K562 treated with DMSO at 1 percent for 4 hours (cell line): ENCODE measurements around the gene DNAH9. TPM values are rescaled to one million over a fixed set of nuclear protein-coding genes. Genes with fewer than 3 reads are reported as not detected.

Source experiments
- total RNA-seq: library from RNA; unstranded; fragments of 300-600 nt; gene quantifications from 2 replicates; pipeline ENCODE4 v1.2.3, GENCODE V29; 2022; ENCODE audit not compliant: insufficient read depth

Gene DNAH9, protein sequence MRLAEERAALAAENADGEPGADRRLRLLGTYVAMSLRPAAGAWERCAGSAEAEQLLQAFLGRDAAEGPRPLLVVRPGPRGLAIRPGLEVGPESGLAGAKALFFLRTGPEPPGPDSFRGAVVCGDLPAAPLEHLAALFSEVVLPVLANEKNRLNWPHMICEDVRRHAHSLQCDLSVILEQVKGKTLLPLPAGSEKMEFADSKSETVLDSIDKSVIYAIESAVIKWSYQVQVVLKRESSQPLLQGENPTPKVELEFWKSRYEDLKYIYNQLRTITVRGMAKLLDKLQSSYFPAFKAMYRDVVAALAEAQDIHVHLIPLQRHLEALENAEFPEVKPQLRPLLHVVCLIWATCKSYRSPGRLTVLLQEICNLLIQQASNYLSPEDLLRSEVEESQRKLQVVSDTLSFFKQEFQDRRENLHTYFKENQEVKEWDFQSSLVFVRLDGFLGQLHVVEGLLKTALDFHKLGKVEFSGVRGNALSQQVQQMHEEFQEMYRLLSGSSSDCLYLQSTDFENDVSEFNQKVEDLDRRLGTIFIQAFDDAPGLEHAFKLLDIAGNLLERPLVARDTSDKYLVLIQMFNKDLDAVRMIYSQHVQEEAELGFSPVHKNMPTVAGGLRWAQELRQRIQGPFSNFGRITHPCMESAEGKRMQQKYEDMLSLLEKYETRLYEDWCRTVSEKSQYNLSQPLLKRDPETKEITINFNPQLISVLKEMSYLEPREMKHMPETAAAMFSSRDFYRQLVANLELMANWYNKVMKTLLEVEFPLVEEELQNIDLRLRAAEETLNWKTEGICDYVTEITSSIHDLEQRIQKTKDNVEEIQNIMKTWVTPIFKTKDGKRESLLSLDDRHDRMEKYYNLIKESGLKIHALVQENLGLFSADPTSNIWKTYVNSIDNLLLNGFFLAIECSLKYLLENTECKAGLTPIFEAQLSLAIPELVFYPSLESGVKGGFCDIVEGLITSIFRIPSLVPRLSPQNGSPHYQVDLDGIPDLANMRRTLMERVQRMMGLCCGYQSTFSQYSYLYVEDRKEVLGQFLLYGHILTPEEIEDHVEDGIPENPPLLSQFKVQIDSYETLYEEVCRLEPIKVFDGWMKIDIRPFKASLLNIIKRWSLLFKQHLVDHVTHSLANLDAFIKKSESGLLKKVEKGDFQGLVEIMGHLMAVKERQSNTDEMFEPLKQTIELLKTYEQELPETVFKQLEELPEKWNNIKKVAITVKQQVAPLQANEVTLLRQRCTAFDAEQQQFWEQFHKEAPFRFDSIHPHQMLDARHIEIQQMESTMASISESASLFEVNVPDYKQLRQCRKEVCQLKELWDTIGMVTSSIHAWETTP (N-terminal part only)
- not detected in 2 replicates for total RNA-seq

DNA sequence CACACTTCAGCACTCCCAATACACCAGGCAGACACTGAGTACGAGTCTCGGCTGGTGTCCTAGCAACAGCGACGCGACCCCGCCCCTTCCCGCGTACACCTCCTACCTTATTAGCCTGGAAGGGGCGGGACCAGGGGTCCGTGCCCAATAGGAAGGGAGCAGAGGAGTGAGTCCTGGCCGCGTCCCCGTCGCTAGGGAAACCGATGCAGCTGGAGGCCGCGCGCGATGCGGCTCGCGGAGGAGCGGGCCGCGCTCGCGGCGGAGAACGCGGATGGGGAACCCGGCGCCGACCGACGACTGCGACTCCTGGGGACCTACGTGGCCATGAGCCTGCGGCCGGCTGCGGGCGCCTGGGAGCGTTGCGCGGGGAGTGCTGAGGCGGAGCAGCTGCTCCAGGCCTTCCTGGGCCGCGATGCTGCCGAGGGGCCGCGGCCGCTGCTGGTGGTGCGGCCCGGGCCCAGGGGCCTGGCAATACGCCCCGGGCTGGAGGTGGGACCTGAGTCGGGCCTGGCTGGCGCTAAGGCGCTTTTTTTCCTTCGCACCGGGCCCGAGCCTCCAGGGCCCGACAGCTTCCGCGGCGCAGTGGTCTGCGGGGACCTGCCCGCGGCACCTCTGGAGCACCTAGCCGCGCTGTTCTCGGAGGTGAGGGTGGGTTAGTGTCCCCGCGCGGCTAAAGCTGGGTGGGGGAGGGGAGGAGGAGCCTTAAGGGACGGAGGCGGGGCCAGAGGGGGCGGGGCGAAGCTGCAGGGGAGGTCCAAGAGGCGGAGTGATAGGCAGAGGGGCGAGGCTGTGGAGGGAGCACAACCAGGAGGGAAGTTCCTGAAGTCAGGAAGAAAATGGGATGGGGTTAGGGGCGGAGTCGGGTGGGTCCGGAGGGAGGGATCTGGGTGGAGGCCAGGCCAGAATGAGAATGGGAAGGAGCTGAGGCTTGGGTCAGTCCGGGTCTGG is at the start of gene DNAH9:
Gene DNAH9 (plus strand): TSS at position 197 of the 948 bp plus-strand sequence. CDS start 29 bp downstream, at position 226.

DNA sequence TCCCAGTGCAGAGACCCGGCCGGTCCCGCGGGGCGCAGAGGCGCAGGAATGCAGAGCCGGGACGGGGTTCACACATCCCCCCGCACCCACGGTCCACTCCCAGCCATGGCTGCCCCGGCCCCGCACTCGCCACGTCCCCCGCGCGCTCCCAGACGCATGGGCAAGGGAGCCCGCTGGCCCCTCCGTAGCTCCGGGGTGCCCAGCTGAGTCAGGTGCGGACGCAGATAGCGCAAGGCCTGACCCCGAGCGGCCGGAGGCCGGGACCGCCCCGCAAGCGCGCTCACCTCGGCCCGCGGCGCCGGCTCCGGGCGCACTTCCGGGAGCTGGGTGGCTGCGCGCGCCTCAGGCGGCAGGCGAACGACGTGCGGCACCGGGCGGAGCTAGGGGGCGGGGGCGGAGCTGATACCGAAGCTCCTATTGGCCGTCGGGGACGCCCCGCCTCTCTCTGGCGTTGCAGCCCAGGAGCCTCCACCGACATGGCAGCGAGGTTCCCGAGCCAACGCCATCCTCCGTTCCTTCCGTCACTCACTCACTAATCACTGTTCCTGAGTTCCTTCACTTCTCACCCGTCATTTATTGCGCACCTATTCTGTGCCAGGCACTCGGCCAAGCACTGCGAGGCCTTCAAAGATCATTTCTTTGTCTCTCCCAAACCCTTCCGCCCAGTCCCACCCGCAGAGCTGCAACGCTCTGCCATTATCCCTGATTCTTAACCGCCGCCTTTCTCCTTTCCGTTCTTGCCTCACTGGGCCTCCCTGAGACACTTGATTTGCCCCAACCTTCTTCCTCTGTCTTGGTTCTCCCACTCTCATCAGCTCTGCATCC is 399.1 kb downstream of the DNAH9 start, which contains the start of gene ZNF18:
Gene ZNF18 (minus strand): TSS at position 329 of the 825 bp plus-strand sequence. CDS start 4,646 bp downstream, outside the sequence.

